ENCODE results near the gene SIX6. TPM values are rescaled to one million over a fixed set of nuclear protein-coding genes. Genes with fewer than 3 reads are reported as not detected.
"Not testable (repeated sequence)": the region's sequence is repeated elsewhere in the genome, so short reads cannot be mapped to it uniquely, and the experiment has no call there.

Gene SIX6
- total RNA-seq (not detected), polyA plus RNA-seq (not detected)

DNA sequence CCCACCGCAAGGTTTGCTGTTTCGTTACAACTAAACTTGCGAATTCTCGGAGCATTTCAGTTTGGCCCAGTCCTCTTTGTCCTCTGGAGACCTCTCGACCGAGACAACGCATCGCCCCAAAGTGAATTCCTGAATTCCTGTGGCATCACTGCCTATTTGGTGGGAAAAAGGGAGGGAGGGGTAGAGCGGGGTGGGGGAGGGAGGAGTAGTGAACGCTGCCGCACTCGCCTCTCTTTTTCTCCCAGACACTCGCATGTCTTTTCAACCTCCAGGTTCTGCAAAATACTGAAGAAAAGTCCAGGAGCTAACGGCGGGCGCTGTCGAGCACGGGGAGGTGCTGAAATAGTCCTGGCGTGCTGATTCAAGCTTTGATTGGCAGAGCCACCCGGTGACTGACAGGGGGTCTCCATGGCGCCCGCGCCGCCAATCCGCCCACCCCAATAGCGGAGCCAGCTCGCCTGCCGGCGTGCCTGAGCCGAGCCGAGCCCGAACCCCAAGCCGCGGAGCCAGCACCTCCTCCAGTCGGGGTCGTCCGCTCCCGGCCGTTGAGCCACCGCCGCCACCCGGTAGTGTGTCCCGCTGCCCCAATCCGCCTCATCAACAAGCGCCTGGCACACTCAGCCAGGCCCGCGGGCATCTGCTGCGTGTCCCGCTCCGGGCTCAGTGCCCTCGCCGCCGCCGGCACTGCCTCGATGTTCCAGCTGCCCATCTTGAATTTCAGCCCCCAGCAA lies at the start of gene SIX6:
TSS of gene SIX6 (plus strand) at position 440 of the 731 bp plus-strand sequence. CDS start at position 693, 253 bp downstream.
- H3K27ac ChIP-seq (ENCODE audit: low read depth in 1 of 2, low read length in 2 of 2) = no peak within 1 kb of the TSS
- 5% methylated on average over 55 of the region's 55 CpGs for WGBS
- peaks cover 10 to 31% (median 16%) of the 10 kb centered on the region in 4 donors for H3K4me1 ChIP-seq (ENCODE audit: control insufficient read depth in 4 of 4, insufficient read depth in 4 of 4, low read length in 3 of 4)
- TF ChIP-seq, protein P1, sequence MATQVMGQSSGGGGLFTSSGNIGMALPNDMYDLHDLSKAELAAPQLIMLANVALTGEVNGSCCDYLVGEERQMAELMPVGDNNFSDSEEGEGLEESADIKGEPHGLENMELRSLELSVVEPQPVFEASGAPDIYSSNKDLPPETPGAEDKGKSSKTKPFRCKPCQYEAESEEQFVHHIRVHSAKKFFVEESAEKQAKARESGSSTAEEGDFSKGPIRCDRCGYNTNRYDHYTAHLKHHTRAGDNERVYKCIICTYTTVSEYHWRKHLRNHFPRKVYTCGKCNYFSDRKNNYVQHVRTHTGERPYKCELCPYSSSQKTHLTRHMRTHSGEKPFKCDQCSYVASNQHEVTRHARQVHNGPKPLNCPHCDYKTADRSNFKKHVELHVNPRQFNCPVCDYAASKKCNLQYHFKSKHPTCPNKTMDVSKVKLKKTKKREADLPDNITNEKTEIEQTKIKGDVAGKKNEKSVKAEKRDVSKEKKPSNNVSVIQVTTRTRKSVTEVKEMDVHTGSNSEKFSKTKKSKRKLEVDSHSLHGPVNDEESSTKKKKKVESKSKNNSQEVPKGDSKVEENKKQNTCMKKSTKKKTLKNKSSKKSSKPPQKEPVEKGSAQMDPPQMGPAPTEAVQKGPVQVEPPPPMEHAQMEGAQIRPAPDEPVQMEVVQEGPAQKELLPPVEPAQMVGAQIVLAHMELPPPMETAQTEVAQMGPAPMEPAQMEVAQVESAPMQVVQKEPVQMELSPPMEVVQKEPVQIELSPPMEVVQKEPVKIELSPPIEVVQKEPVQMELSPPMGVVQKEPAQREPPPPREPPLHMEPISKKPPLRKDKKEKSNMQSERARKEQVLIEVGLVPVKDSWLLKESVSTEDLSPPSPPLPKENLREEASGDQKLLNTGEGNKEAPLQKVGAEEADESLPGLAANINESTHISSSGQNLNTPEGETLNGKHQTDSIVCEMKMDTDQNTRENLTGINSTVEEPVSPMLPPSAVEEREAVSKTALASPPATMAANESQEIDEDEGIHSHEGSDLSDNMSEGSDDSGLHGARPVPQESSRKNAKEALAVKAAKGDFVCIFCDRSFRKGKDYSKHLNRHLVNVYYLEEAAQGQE (IDR thresholded peaks at IDR 0.05) = peak; percentile 38
- no peak for TF ChIP-seq RAD21 (IDR thresholded peaks at IDR 0.05)
- peaks cover 14 to 52% (median 33%) of the 10 kb centered on the region in 4 donors for H3K27me3 ChIP-seq (ENCODE audit: control insufficient read depth in 4 of 4, insufficient read depth in 4 of 4, low read length in 3 of 4)
- H3K9ac ChIP-seq (ENCODE audit: low read depth in 1 of 2, low read length in 2 of 2) = no peak within 1 kb of the TSS
- no peaks in the 10 kb centered on the region for H3K36me3 ChIP-seq (ENCODE audit: control insufficient read depth in 4 of 4, insufficient read depth in 3 of 4, low read depth in 1 of 4, low read length in 3 of 4)
- no peak for DNase-seq (ENCODE audit: low spot score)
- H3K9me3 ChIP-seq (ENCODE audit: control insufficient read depth in 4 of 4, low read length in 3 of 4) = no peaks in the 10 kb centered on the region
- no peak within 1 kb of the TSS for H3K4me3 ChIP-seq (ENCODE audit: low read depth in 1 of 3, low read length in 3 of 3)

DNA sequence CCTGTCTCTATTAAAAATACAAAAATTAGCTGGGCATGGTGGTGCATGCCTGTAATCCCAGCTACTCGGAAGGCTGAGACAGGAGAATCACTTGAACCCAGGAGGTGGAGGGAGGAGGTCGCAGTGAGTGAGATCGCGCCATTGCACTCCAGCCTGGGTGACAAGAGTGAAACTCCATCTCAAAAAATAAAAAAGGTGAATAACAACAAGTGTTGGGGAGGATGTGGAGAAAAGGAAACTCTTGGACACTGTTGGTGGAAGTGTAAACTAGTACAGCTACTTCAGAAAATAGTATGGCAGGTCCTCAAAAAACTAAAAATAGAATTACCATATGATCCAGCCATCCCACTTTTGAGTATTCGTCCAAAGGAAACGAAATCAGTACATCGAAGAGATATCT lies 28.7 kb upstream of the SIX6 start:
- not testable (repeated sequence) for H3K9me3 ChIP-seq (ENCODE audit: control insufficient read depth in 4 of 4, low read length in 3 of 4); H3K4me3 ChIP-seq (ENCODE audit: low read depth in 1 of 3, low read length in 3 of 3); H3K9ac ChIP-seq (ENCODE audit: low read depth in 1 of 2, low read length in 2 of 2); DNase-seq (ENCODE audit: low spot score); H3K4me1 ChIP-seq (ENCODE audit: control insufficient read depth in 4 of 4, insufficient read depth in 4 of 4, low read length in 3 of 4); H3K36me3 ChIP-seq (ENCODE audit: control insufficient read depth in 4 of 4, insufficient read depth in 3 of 4, low read depth in 1 of 4, low read length in 3 of 4); H3K27ac ChIP-seq (ENCODE audit: low read depth in 1 of 2, low read length in 2 of 2)
- 90% methylated on average over 7 of the region's 7 CpGs for WGBS
- H3K27me3 ChIP-seq (ENCODE audit: control insufficient read depth in 4 of 4, insufficient read depth in 4 of 4, low read length in 3 of 4) = peaks cover 0 to 12% (median 2%) of the 10 kb centered on the region in 4 donors

DNA sequence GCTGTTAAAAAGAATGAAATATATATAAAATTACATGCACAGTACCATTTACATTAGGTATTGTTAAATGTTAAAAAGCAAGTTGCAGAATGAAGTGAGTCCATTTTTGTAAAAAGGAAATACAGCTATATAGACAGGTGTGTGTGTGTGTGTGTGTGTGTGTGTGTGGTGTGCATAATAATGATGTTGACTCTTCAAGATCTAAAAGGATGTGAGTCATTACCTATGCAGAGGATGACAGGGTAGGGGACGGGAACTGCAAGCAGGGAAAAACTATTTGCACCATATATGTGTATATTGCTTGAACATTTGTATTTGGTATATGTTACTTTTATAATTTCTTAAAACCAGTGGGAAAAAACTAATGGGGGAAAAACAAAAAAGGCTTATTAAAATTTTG lies 26.2 kb upstream of the SIX6 start:
- H3K9ac ChIP-seq (ENCODE audit: low read depth in 1 of 2, low read length in 2 of 2) = no peak overlapping the region
- H3K27ac ChIP-seq (ENCODE audit: low read depth in 1 of 2, low read length in 2 of 2) = no peak overlapping the region
- DNase-seq (ENCODE audit: low spot score) = no peak
- TF ChIP-seq HNF4G (IDR thresholded peaks at IDR 0.05) (no peak), HNF4A (conservative IDR thresholded peaks at IDR 0.05) (no peak), NR2F2 (IDR thresholded peaks at IDR 0.05) (no peak), YY1 (IDR thresholded peaks at IDR 0.05) (no peak), GABPA (IDR thresholded peaks at IDR 0.05 in 1 of 2, conservative IDR thresholded peaks at IDR 0.05 in 1 of 2) (no peak), SP1 (IDR thresholded peaks at IDR 0.05) (no peak), JUND (IDR thresholded peaks at IDR 0.05) (no peak)
- TF ChIP-seq, protein P1 (IDR thresholded peaks at IDR 0.05) = no peak
- 74% methylated on average over 1 of the region's 1 CpG for WGBS
- H3K36me3 ChIP-seq (ENCODE audit: control insufficient read depth in 4 of 4, insufficient read depth in 3 of 4, low read depth in 1 of 4, low read length in 3 of 4) = no peaks in the 10 kb centered on the region
- H3K9me3 ChIP-seq (ENCODE audit: control insufficient read depth in 4 of 4, low read length in 3 of 4) = peaks cover 0 to 9% (median 1%) of the 10 kb centered on the region in 4 donors
- peaks cover 0 to 17% (median 8%) of the 10 kb centered on the region in 4 donors for H3K27me3 ChIP-seq (ENCODE audit: control insufficient read depth in 4 of 4, insufficient read depth in 4 of 4, low read length in 3 of 4)
- H3K4me1 ChIP-seq (ENCODE audit: control insufficient read depth in 4 of 4, insufficient read depth in 4 of 4, low read length in 3 of 4) = peaks cover 0 to 7% (median 0%) of the 10 kb centered on the region in 4 donors
- no peak overlapping the region for H3K4me3 ChIP-seq (ENCODE audit: low read depth in 1 of 3, low read length in 3 of 3)
